Central memory CD8-positive, alpha-beta T cell (primary cell): ENCODE data around the gene C21orf58.
"Not testable (repeated sequence)": the region's sequence is repeated elsewhere in the genome, so short reads cannot be mapped to it uniquely, and the experiment has no call there.

Experiments
- ATAC-seq: fragments of 150-1000 bp; cut with Tn5 transposase; replicated peaks from 2 replicates; pipeline ENCODE4 v1.10.0; 2022; ENCODE audit warnings: mild to moderate bottlenecking, moderate FRiP score, moderate number of reproducible peaks; ENCODE audit not compliant: poor library complexity, severe bottlenecking; ENCODE audit errors: extremely low read depth
- DNase-seq, 2 donors: peaks; one replicate each; pipeline ENCODE4 v3.0.0; 2021; ENCODE audit warnings: low spot score in 2 of 2
- H3K27ac Mint-ChIP-seq: one replicate; pipeline ENCODE4 v1.8.0; 2022; ENCODE audit warnings: low read depth, mild to moderate bottlenecking, moderate library complexity, mixed read lengths
- H3K27me3 Mint-ChIP-seq: one replicate; pipeline ENCODE4 v1.8.0; 2022; ENCODE audit warnings: mixed read lengths
- H3K36me3 Mint-ChIP-seq: one replicate; pipeline ENCODE4 v1.8.0; 2022; ENCODE audit warnings: mild to moderate bottlenecking, moderate library complexity, mixed read lengths; ENCODE audit not compliant: insufficient read depth
- H3K4me1 Mint-ChIP-seq: one replicate; pipeline ENCODE4 v1.8.0; 2022; ENCODE audit warnings: mixed read lengths
- H3K4me3 Mint-ChIP-seq: one replicate; pipeline ENCODE4 v1.8.0; 2022; ENCODE audit warnings: mild to moderate bottlenecking, moderate library complexity, mixed read lengths
- H3K9me3 Mint-ChIP-seq: one replicate; pipeline ENCODE4 v1.8.0; 2022; ENCODE audit warnings: mixed read lengths

The C21orf58 gene

DNA sequence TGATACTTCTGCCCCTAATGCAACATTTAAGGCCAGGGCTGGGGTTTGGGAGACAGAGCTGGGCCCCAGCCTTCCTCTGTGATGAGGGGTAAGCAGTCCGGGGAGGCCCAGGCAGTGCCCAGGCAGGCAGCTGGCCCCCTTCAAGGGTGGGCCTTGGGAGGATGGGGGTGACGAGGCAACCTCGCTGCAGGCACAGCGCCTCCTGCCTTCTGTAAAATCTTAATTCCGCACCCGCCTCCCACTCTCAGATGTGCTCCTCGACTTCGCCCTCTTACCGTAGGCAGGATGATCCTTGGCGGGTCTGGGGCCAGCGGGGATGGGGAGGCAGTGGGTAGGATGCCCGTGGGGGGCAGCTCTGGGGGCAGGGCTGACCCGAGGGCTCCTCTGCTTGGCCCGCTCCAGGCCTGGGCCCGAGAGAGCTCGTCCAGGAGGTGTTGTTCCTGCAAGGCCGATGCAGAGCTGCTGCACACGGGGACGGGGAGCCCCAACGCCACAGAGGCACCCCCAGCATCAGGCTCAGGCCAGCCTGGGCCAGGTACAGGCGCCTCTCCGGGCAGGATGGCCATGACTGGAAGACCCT lies 9.1 kb downstream of the C21orf58 start:
- no peaks in the 10 kb centered on the region for H3K36me3 Mint-ChIP-seq
- H3K9me3 Mint-ChIP-seq, result no peaks in the 10 kb centered on the region
- no peaks in the 10 kb centered on the region for H3K4me1 Mint-ChIP-seq
- DNase-seq (no peak), ATAC-seq (no peak)
- no peak overlapping the region for H3K4me3 Mint-ChIP-seq
- H3K27me3 Mint-ChIP-seq, result no peaks in the 10 kb centered on the region
- H3K27ac Mint-ChIP-seq, result no peak overlapping the region

DNA sequence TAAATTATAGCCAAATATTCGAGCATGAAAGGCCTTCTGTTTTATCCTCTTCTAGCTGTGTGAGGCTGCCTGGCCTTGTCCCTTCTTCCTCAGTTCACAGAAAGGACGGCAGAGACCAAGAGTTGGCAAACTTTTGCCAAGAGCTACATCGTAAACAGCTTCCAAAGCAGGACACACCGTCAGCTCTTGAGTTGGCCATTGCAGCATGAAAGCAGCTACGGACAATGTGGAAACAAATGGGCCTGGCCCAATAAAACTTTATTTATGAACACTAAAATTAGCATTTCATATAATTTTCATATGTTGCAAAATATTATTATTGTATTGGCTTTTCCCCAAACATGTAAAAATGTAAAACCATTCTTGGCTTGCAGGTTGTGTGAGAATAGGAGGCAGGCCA lies 10.7 kb downstream of the C21orf58 start:
- ATAC-seq (no peak), DNase-seq (no peak)
- Mint-ChIP-seq H3K36me3 (no peaks in the 10 kb centered on the region), H3K4me3 (no peak overlapping the region), H3K27ac (no peak overlapping the region), H3K9me3 (no peaks in the 10 kb centered on the region), H3K27me3 (no peaks in the 10 kb centered on the region), H3K4me1 (no peaks in the 10 kb centered on the region)

DNA sequence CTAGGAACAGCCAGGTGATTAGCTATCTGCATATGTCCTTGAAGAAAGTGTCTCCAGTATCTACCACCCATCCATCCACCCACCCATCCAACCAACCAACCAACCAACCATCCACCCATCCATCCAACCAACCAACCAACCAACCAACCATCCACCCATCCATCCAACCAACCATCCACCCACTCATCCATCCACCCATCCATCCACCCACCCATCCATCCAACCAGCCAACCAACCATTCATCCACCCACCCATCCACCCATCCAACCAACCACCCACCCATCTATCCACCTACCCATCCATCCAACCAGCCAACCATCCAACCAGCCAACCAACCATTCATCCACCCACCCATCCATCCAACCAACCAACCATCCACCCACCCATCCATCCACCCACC lies 12.1 kb downstream of the C21orf58 start:
- H3K9me3 Mint-ChIP-seq, result no peaks in the 10 kb centered on the region
- no peak for ATAC-seq

GRCh38 chr21:46310260-46310659 lies 13.4 kb downstream of the C21orf58 start:
- not testable (repeated sequence) for DNase-seq, ATAC-seq, H3K36me3 Mint-ChIP-seq, H3K4me3 Mint-ChIP-seq, H3K27ac Mint-ChIP-seq, H3K27me3 Mint-ChIP-seq, H3K9me3 Mint-ChIP-seq, H3K4me1 Mint-ChIP-seq

More for the DNA sequence above, 12.1 kb downstream of the C21orf58 start:
- Mint-ChIP-seq H3K36me3 (no peaks in the 10 kb centered on the region), H3K27ac (no peak overlapping the region), H3K4me1 (no peaks in the 10 kb centered on the region), H3K27me3 (no peaks in the 10 kb centered on the region), H3K4me3 (no peak overlapping the region)
- DNase-seq, result no peak

GRCh38 chr21:46308431-46308830 lies 15.2 kb downstream of the C21orf58 start:
- no peak overlapping the region for H3K4me3 Mint-ChIP-seq
- H3K27ac Mint-ChIP-seq, result no peak overlapping the region
- no peaks in the 10 kb centered on the region for H3K9me3 Mint-ChIP-seq
- ATAC-seq (no peak), DNase-seq (no peak)
- H3K36me3 Mint-ChIP-seq, result no peaks in the 10 kb centered on the region
- H3K27me3 Mint-ChIP-seq, result no peaks in the 10 kb centered on the region
- H3K4me1 Mint-ChIP-seq, result no peaks in the 10 kb centered on the region

DNA sequence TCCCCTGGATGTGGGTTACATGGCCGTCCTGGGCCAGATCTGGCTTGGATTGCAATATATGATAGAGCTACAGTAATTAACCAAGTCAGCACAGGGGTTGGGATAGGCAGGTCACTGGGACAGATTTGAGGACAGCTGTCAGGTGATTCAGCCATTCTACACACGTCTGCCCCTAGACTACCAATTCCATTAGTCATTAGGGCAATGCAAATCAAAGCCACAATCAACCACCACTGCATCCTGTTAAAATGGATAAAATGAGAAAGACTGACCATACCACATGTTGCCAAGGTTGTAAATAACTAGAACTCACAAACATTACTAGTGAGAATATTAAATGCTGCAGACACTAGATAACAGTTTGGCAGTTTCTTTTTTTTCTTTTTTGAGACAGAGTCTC lies 16.0 kb downstream of the C21orf58 start:
- Mint-ChIP-seq H3K27ac (no peak overlapping the region), H3K27me3 (no peaks in the 10 kb centered on the region), H3K4me3 (no peak overlapping the region), H3K9me3 (no peaks in the 10 kb centered on the region), H3K4me1 (no peaks in the 10 kb centered on the region), H3K36me3 (no peaks in the 10 kb centered on the region)
- ATAC-seq (no peak), DNase-seq (no peak)

DNA sequence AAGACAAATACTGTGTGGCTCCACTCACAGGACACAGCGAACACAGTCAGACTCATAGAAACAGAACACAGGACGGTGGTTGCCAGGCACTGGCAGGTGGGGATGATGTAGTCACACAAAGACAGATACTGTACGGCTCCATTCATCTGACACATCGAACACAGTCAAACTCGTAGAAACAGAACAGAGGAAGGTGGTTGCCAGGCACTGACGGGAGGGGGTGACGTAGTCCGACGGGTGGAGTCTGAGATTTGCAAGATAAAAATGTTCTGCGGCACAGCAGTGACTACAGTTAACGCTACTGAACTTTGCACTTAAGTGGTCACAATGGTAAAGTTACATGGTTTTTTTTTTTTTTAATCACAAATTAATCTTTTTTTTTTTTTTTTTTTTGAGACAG lies 18.7 kb downstream of the C21orf58 start:
- Mint-ChIP-seq H3K36me3 (no peaks in the 10 kb centered on the region), H3K27ac (no peak overlapping the region), H3K4me1 (no peaks in the 10 kb centered on the region), H3K27me3 (no peaks in the 10 kb centered on the region), H3K9me3 (no peaks in the 10 kb centered on the region), H3K4me3 (no peak overlapping the region)
- no peak for DNase-seq
- no peak for ATAC-seq

- Mint-ChIP-seq H3K4me1 (no peaks in the 10 kb centered on the region), H3K36me3 (peaks cover under 1% of the 10 kb centered on the region), H3K4me3 (no peak overlapping the region), H3K27ac (no peak overlapping the region), H3K9me3 (no peaks in the 10 kb centered on the region), H3K27me3 (no peaks in the 10 kb centered on the region)
- DNase-seq, result no peak
- no peak for ATAC-seq
Observed at GRCh38 chr21:46304437-46304836, 19.2 kb downstream of the C21orf58 start.

DNA sequence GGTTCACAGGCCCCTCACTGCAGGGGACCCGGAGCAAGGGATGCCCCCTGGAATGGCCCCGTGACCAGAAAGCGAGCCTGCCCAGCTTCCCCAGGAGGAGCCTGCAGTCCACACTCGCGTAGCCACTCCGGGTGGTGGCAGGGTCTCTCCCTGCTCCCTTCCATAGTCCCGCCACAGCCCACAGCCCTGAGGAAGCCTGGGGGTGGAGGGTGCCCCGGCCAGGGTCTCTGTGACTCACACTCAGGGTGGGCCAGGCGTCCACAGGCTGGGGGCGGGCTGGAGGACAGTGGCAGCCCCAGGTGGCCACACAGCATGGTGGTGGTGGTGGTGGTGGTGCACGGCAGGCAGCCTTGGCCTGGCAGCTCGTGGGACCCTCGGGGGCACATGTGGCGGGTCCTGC lies 21.9 kb downstream of the C21orf58 start:
- ATAC-seq, result no peak
- Mint-ChIP-seq H3K27me3 (no peaks in the 10 kb centered on the region), H3K27ac (no peak overlapping the region), H3K4me3 (no peak overlapping the region), H3K4me1 (no peaks in the 10 kb centered on the region), H3K9me3 (no peaks in the 10 kb centered on the region), H3K36me3 (peaks cover 2% of the 10 kb centered on the region)
- DNase-seq, result no peak

GRCh38 chr21:46299167-46299566 lies 24.5 kb downstream of the C21orf58 start:
- Mint-ChIP-seq H3K27ac (no peak overlapping the region), H3K9me3 (no peaks in the 10 kb centered on the region), H3K36me3 (peaks cover 3% of the 10 kb centered on the region), H3K4me1 (no peaks in the 10 kb centered on the region), H3K4me3 (no peak overlapping the region), H3K27me3 (no peaks in the 10 kb centered on the region)
- DNase-seq (no peak), ATAC-seq (no peak)

GRCh38 chr21:46297338-46298271 lies 26.1 kb downstream of the C21orf58 start:
- no peak for ATAC-seq
- no peak for DNase-seq
- Mint-ChIP-seq H3K27me3 (no peaks in the 10 kb centered on the region), H3K27ac (peak overlapping the region; percentile 8), H3K9me3 (no peaks in the 10 kb centered on the region), H3K4me1 (no peaks in the 10 kb centered on the region), H3K36me3 (peaks cover 3% of the 10 kb centered on the region), H3K4me3 (peak overlapping the region; percentile 63)

DNA sequence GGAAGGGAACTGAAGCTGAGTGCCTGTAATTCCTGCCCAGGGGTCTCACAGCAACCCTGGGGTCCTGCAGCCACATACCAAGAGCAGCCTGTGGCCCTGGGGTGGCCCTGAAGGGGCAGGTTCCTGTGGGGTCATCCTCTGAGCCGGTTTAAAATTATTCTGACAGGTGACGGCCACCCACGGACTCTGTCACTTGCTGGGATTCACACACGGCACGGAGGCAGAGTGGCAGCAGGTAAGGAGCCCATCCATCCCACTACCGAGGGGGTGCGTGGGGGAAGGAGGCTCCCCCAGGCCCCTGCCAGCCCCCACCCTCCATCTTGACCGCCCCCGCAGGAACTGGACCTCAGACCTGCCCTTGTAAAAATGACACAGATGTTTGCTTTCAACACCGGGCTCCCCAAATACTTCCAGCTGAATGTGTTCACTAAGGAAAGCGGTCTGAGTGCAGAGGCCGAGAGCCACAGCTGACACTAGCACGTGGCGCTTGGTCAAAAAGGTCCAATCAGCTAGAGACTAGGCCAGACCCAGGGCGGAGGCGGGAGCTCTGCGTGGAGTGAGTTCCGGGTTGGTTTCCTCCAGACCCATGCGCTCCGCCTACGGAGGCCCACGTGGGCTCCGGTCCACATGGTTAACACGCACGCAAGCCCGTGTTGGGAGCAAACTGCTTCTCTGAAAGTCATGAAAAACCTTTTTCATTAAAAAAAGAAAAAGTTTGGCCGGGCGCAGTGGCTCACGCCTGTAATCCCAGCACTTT lies 27.5 kb downstream of the C21orf58 start:
- Mint-ChIP-seq H3K36me3 (peaks cover 3% of the 10 kb centered on the region), H3K9me3 (no peaks in the 10 kb centered on the region), H3K27me3 (no peaks in the 10 kb centered on the region), H3K27ac (no peak overlapping the region), H3K4me3 (peak overlapping the region; percentile 63), H3K4me1 (no peaks in the 10 kb centered on the region)
- ATAC-seq (peak; percentile 85), DNase-seq (peak in 1 of 2 donors; percentile 24)
